Gastroesophageal sphincter (tissue), 4 donors: ENCODE results near the gene WDR70. TPM values are rescaled to one million over a fixed set of nuclear protein-coding genes. Genes with fewer than 3 reads are reported as not detected.

Source experiments
- ATAC-seq: fragments of 150-250 bp; one replicate; pipeline ENCODE4 v1.9.1; 2016; ENCODE audit warnings: mild to moderate bottlenecking, moderate library complexity
- H3K27ac ChIP-seq, 4 donors: fragments of 200-600 bp; sonication (generic) in 3 of 4; 1 replicate in 3 of 4; 2 replicates in 1 of 4; pipeline ENCODE4 v1.5.1; 2016 to 2019
- H3K27me3 ChIP-seq: fragments of 200-600 bp; sonication (generic); one replicate; pipeline ENCODE4 v1.5.1; 2019
- H3K36me3 ChIP-seq, 2 donors: fragments of 200-600 bp; sonication (generic); one replicate each; pipeline ENCODE4 v1.5.1; 2019; ENCODE audit warnings: control low read depth in 1 of 2
- H3K4me1 ChIP-seq, 3 donors: fragments of 200-600 bp; sonication (generic); 1 replicate in 2 of 3; 2 replicates in 1 of 3; pipeline ENCODE4 v1.5.1; 2016 to 2019; ENCODE audit warnings: control low read depth in 2 of 3
- H3K4me3 ChIP-seq, 2 donors: fragments of 200-600 bp; sonication (generic); one replicate each; pipeline ENCODE4 v1.5.1; 2019; ENCODE audit warnings: mild to moderate bottlenecking in 1 of 2, moderate library complexity in 1 of 2
- H3K9me3 ChIP-seq, 3 donors: fragments of 200-600 bp; sonication (generic); one replicate each; pipeline ENCODE4 v1.5.1; 2017 to 2019; ENCODE audit warnings: control low read depth in 2 of 3
- CTCF ChIP-seq, 4 experiments: fragments of 200-600 bp in 2 of 4; fragments of 450-650 bp in 2 of 4; sonication (generic) in 1 of 4; IDR thresholded peaks; one replicate each; pipeline ENCODE4 v1.5.1; 2017 to 2019; ENCODE audit warnings: antibody characterized with exemption in 4 of 4, mild to moderate bottlenecking in 2 of 4, moderate library complexity in 2 of 4
- EP300 ChIP-seq: sonication (generic); formaldehyde crosslinking; IDR thresholded peaks from one replicate; pipeline ENCODE4 v1.6.1; 2017; ENCODE audit warnings: antibody characterized with exemption, mild to moderate bottlenecking
- POLR2A ChIP-seq, 2 donors: fragments of 450-650 bp; IDR thresholded peaks; one replicate each; pipeline ENCODE4 v1.6.1; 2017; ENCODE audit warnings: antibody characterized with exemption in 2 of 2, mild to moderate bottlenecking in 2 of 2, moderate library complexity in 1 of 2
- POLR2AphosphoS5 ChIP-seq: sonication (generic); formaldehyde crosslinking; IDR thresholded peaks from one replicate; pipeline ENCODE4 v1.6.1; 2017; ENCODE audit warnings: antibody characterized with exemption
- WGBS, 2 donors: methylation state at CpG; one replicate each; pipeline ENCODE4 v1.1.5; 2018; ENCODE audit warnings: low coverage in 1 of 2; 5-methylcytosine and 5-hydroxymethylcytosine counted together
- total RNA-seq, 4 donors: library from RNA; depleted of rRNA; stranded (reverse); fragments of >200 nt; gene quantifications; one replicate each; pipeline ENCODE4 v1.1.0, GENCODE V29; 2016

Gene WDR70
- total RNA-seq, 4 donors from 2014 or later = 15.5 to 24.3 (median 22.2) TPM

- no peaks in the 10 kb centered on the region for H3K9me3 ChIP-seq
- no peaks in the 10 kb centered on the region for H3K27me3 ChIP-seq
- H3K36me3 ChIP-seq = no peaks in the 10 kb centered on the region
- no peak overlapping the region for H3K27ac ChIP-seq
- H3K4me3 ChIP-seq = no peak overlapping the region
- TF ChIP-seq POLR2AphosphoS5 (no peak), CTCF (IDR thresholded peaks at IDR 0.05) (no peak), EP300 (no peak), POLR2A (IDR thresholded peaks at IDR 0.05) (no peak)
- 86 to 90% methylated on average over 2 to 4 of the region's 4 CpGs for WGBS, 2 donors
- H3K4me1 ChIP-seq = peaks cover 0 to 15% (median 8%) of the 10 kb centered on the region in 3 donors
- ATAC-seq = no peak
These were observed 390.0 kb downstream of the WDR70 start for GRCh38 chr5:37769108-37769507.

DNA sequence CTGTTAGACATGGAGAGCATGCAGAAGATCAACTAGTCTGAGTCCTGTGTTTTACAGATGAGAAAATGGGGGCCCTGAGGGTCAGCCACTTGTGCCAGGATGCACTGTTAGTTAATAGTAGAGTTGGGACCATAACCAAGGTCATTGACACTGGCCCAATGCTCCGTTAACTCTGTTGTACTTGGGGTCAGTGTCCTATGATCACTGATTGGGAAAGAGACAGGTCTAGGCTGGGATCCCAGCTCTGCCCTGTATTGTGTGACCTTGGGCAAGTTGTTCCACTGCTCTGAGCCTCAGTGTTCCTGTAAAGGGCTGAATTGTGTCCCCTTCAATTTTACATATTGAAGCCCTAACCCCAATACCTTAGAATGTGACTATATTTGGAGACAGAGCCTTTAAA is 390.7 kb downstream of the WDR70 start:
- H3K27ac ChIP-seq = peak overlapping the region in 1 of 4 donors; percentile 42
- WGBS, 2 donors = 75 to 100% methylated on average over 1 of the region's 1 CpG

GRCh38 chr5:37770786-37771185 is 391.7 kb downstream of the WDR70 start:
- peaks cover 0 to 9% (median 0%) of the 10 kb centered on the region in 3 donors for H3K9me3 ChIP-seq
- peaks cover 0 to 17% (median 8%) of the 10 kb centered on the region in 3 donors for H3K4me1 ChIP-seq
- H3K27ac ChIP-seq = peak overlapping the region in 3 of 4 donors; percentile 34 to 57 (median 42)
- TF ChIP-seq POLR2AphosphoS5 = no peak
- no peaks in the 10 kb centered on the region for H3K27me3 ChIP-seq
- no peak overlapping the region for H3K4me3 ChIP-seq
- no peaks in the 10 kb centered on the region for H3K36me3 ChIP-seq
- no peak for ATAC-seq
- WGBS, 2 donors = 0 to 71% methylated on average over 1 of the region's 1 CpG

More for the DNA sequence above, 390.7 kb downstream of the WDR70 start:
- Histone ChIP-seq H3K4me3 (no peak overlapping the region), H3K4me1 (peaks cover 0 to 15% (median 8%) of the 10 kb centered on the region in 3 donors), H3K9me3 (peaks cover 0 to 6% (median 0%) of the 10 kb centered on the region in 3 donors), H3K27me3 (no peaks in the 10 kb centered on the region), H3K36me3 (no peaks in the 10 kb centered on the region)
- no peak for ATAC-seq
- TF ChIP-seq POLR2AphosphoS5 (no peak), EP300 (no peak), CTCF (IDR thresholded peaks at IDR 0.05) (no peak), POLR2A (IDR thresholded peaks at IDR 0.05) (no peak)

GRCh38 chr5:37771203-37771611 is 392.1 kb downstream of the WDR70 start:
- no peaks in the 10 kb centered on the region for H3K27me3 ChIP-seq
- 23 to 100% methylated on average over 1 to 2 of the region's 3 CpGs for WGBS, 2 donors
- H3K9me3 ChIP-seq = peaks cover 0 to 9% (median 0%) of the 10 kb centered on the region in 3 donors
- peak overlapping the region in 3 of 4 donors; percentile 34 to 57 (median 42) for H3K27ac ChIP-seq
- TF ChIP-seq POLR2A (IDR thresholded peaks at IDR 0.05) (no peak), CTCF (IDR thresholded peaks at IDR 0.05) (no peak), EP300 (no peak), POLR2AphosphoS5 (no peak)
- ATAC-seq = peak; percentile 70
- peaks cover 0 to 21% (median 8%) of the 10 kb centered on the region in 3 donors for H3K4me1 ChIP-seq
- no peak overlapping the region for H3K4me3 ChIP-seq
- no peaks in the 10 kb centered on the region for H3K36me3 ChIP-seq

DNA sequence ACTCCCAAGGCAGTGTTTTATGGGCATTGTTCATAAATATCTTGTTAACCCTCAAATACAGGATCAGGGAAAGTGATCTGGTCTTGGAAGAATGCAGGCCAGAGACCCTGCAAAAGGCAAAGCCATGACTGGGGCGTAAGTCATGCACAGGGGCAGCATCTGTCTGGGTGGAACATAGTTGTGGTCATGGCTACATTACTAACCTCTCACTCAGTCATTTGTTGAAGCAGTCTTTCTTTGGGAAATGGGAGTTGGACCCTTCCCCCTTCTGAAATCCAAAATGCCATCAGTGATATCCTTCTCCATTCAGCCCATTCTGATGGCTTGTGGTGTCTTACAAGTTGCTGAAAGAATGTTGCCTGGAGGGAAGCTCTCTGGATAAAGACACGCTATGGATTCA is 392.6 kb downstream of the WDR70 start:
- ATAC-seq = no peak
- Histone ChIP-seq H3K4me3 (no peak overlapping the region), H3K9me3 (peaks cover 0 to 9% (median 0%) of the 10 kb centered on the region in 3 donors), H3K27me3 (no peaks in the 10 kb centered on the region), H3K4me1 (peaks cover 0 to 26% (median 8%) of the 10 kb centered on the region in 3 donors), H3K27ac (peak overlapping the region in 3 of 4 donors; percentile 34 to 57 (median 42)), H3K36me3 (no peaks in the 10 kb centered on the region)
- TF ChIP-seq POLR2A (IDR thresholded peaks at IDR 0.05) = no peak
- no peak for TF ChIP-seq CTCF (IDR thresholded peaks at IDR 0.05)
- 50 to 56% methylated on average over 2 of the region's 2 CpGs for WGBS, 2 donors
